ENCODE data around the gene GPANK1.

GPANK1 gene

GRCh38 chr6:31705931-31706330, 41.1 kb upstream of the GPANK1 start:
- Histone ChIP-seq H3K4me2 (no peak overlapping the region), H3K27me3 (no peaks in the 10 kb centered on the region), H3K9ac (no peak overlapping the region), H3K4me1 (peaks cover 62% of the 10 kb centered on the region), H3K9me3 (no peaks in the 10 kb centered on the region), H3K36me3 (peaks cover 7% of the 10 kb centered on the region), H3K27ac (no peak overlapping the region), H4K20me1 (peaks cover 10% of the 10 kb centered on the region), H3K4me3 (no peak overlapping the region)
- no peak for TF ChIP-seq Cebpa-rat (IDR thresholded peaks at IDR 0.05)

GRCh38 chr6:31702819-31703716, 38.3 kb upstream of the GPANK1 start, which contains the start of gene ABHD16A:
Gene ABHD16A, minus strand, starts transcription at chr6:31703324. Its CDS starts 43 bp downstream, at chr6:31703281.
- Histone ChIP-seq H3K4me2 (peak within 1 kb of the TSS; percentile 91), H3K36me3 (peaks cover 30% of the 10 kb centered on the region), H3K9me3 (no peaks in the 10 kb centered on the region), H4K20me1 (peaks cover 10% of the 10 kb centered on the region), H3K4me3 (peak within 1 kb of the TSS; percentile 83), H3K27ac (peak within 1 kb of the TSS; percentile 91), H3K4me1 (peaks cover 45% of the 10 kb centered on the region), H3K9ac (peak within 1 kb of the TSS; percentile 92), H3K27me3 (no peaks in the 10 kb centered on the region)
- peak; percentile 100 for TF ChIP-seq Cebpa-rat (IDR thresholded peaks at IDR 0.05)

GRCh38 chr6:31702405-31702818, 37.6 kb upstream of the GPANK1 start:
- H3K4me2 ChIP-seq, result peak overlapping the region; percentile 91
- H3K9ac ChIP-seq, result peak overlapping the region; percentile 92
- peaks cover 42% of the 10 kb centered on the region for H3K4me1 ChIP-seq
- H3K27me3 ChIP-seq, result no peaks in the 10 kb centered on the region
- peaks cover 35% of the 10 kb centered on the region for H3K36me3 ChIP-seq
- peak overlapping the region; percentile 91 for H3K27ac ChIP-seq
- peak overlapping the region; percentile 83 for H3K4me3 ChIP-seq
- no peaks in the 10 kb centered on the region for H3K9me3 ChIP-seq
- TF ChIP-seq Cebpa-rat (IDR thresholded peaks at IDR 0.05), result no peak
- H4K20me1 ChIP-seq, result peaks cover 10% of the 10 kb centered on the region

GRCh38 chr6:31701666-31702404, 37.0 kb upstream of the GPANK1 start:
- Histone ChIP-seq H3K9ac (peak overlapping the region; percentile 92), H3K4me1 (peaks cover 36% of the 10 kb centered on the region), H3K4me2 (peak overlapping the region; percentile 91), H3K36me3 (peaks cover 40% of the 10 kb centered on the region), H4K20me1 (peaks cover 12% of the 10 kb centered on the region), H3K4me3 (peak overlapping the region; percentile 83), H3K27ac (peak overlapping the region; percentile 91), H3K27me3 (no peaks in the 10 kb centered on the region), H3K9me3 (no peaks in the 10 kb centered on the region)
- no peak for TF ChIP-seq Cebpa-rat (IDR thresholded peaks at IDR 0.05)

- Histone ChIP-seq H3K4me2 (peak overlapping the region; percentile 91), H3K9ac (no peak overlapping the region), H3K27me3 (no peaks in the 10 kb centered on the region), H3K4me1 (peaks cover 31% of the 10 kb centered on the region), H3K9me3 (no peaks in the 10 kb centered on the region), H4K20me1 (peaks cover 14% of the 10 kb centered on the region), H3K4me3 (no peak overlapping the region), H3K36me3 (peaks cover 50% of the 10 kb centered on the region), H3K27ac (no peak overlapping the region)
- TF ChIP-seq Cebpa-rat (IDR thresholded peaks at IDR 0.05), result no peak
These were observed 36.1 kb upstream of the GPANK1 start for GRCh38 chr6:31700740-31701401.

- Histone ChIP-seq H3K9ac (no peak overlapping the region), H3K27me3 (no peaks in the 10 kb centered on the region), H3K4me1 (peaks cover 23% of the 10 kb centered on the region), H3K4me2 (no peak overlapping the region), H3K4me3 (no peak overlapping the region), H3K27ac (no peak overlapping the region), H3K36me3 (peaks cover 83% of the 10 kb centered on the region), H4K20me1 (peaks cover 14% of the 10 kb centered on the region), H3K9me3 (no peaks in the 10 kb centered on the region)
- no peak for TF ChIP-seq Cebpa-rat (IDR thresholded peaks at IDR 0.05)
These were observed 32.8 kb upstream of the GPANK1 start for GRCh38 chr6:31697555-31697954.

- no peaks in the 10 kb centered on the region for H3K9me3 ChIP-seq
- no peak overlapping the region for H3K27ac ChIP-seq
- H4K20me1 ChIP-seq, result peaks cover 5% of the 10 kb centered on the region; the same call in 1 of the 2 replicates
- H3K36me3 ChIP-seq, result peaks cover 94% of the 10 kb centered on the region
- H3K4me2 ChIP-seq, result no peak overlapping the region
- no peak overlapping the region for H3K9ac ChIP-seq
- TF ChIP-seq Cebpa-rat (IDR thresholded peaks at IDR 0.05), result no peak
- peaks cover 7% of the 10 kb centered on the region; the same call in 1 of the 2 replicates for H3K4me1 ChIP-seq
- H3K4me3 ChIP-seq, result no peak overlapping the region
- no peaks in the 10 kb centered on the region for H3K27me3 ChIP-seq
These were observed 28.7 kb upstream of the GPANK1 start for GRCh38 chr6:31693535-31693934.

- Histone ChIP-seq H3K27me3 (no peaks in the 10 kb centered on the region), H3K4me3 (no peak overlapping the region), H3K9me3 (no peaks in the 10 kb centered on the region), H3K36me3 (peaks cover 99% of the 10 kb centered on the region), H3K27ac (no peak overlapping the region), H4K20me1 (peaks cover 5% of the 10 kb centered on the region; the same call in 1 of the 2 replicates), H3K4me1 (peaks cover 6% of the 10 kb centered on the region; the same call in 1 of the 2 replicates), H3K4me2 (no peak overlapping the region), H3K9ac (no peak overlapping the region)
- TF ChIP-seq Cebpa-rat (IDR thresholded peaks at IDR 0.05), result no peak
These were observed 28.1 kb upstream of the GPANK1 start for GRCh38 chr6:31692886-31693285.

GRCh38 chr6:31692353-31692752, 27.6 kb upstream of the GPANK1 start:
- Histone ChIP-seq H3K4me1 (0 out of 2 replicates have a peak, but pooled peaks cover 3% of the 10 kb centered on the region), H3K4me3 (no peak overlapping the region), H3K27ac (no peak overlapping the region), H3K27me3 (no peaks in the 10 kb centered on the region), H3K9me3 (no peaks in the 10 kb centered on the region), H3K36me3 (peaks cover 99% of the 10 kb centered on the region), H3K4me2 (no peak overlapping the region), H4K20me1 (peaks cover 5% of the 10 kb centered on the region; the same call in 1 of the 2 replicates), H3K9ac (no peak overlapping the region)
- no peak for TF ChIP-seq Cebpa-rat (IDR thresholded peaks at IDR 0.05)
